Measurements from ENCODE around the gene TADA2B. TPM values are rescaled to one million over a fixed set of nuclear protein-coding genes. Genes with fewer than 3 reads are reported as not detected.

TADA2B gene
- total and polyA plus RNA-seq, 4 donors, result 10.7 to 22.9 (median 17.6) TPM

GRCh38 chr4:7073059-7073458 is 29.9 kb downstream of the TADA2B start:
- no peaks in the 10 kb centered on the region for H3K36me3 ChIP-seq (ENCODE audit: control insufficient read depth in 4 of 4, insufficient read depth in 4 of 4, low read length in 4 of 4)
- 88 to 91% methylated on average over 14 of the region's 14 CpGs for WGBS, 2 donors
- H3K4me1 ChIP-seq (ENCODE audit: control insufficient read depth in 5 of 5, insufficient read depth in 5 of 5, low read length in 5 of 5), result peaks cover 0 to 6% (median 3%) of the 10 kb centered on the region in 5 donors
- no peak overlapping the region for H3K9ac ChIP-seq (ENCODE audit: insufficient read depth in 1 of 2, low read length in 2 of 2)
- ATAC-seq (ENCODE audit: insufficient read depth, low FRiP score), result no peak
- H3K27ac ChIP-seq (ENCODE audit: low read depth in 1 of 2, low read length in 1 of 2), result no peak overlapping the region
- H3K27me3 ChIP-seq (ENCODE audit: control insufficient read depth in 3 of 3, insufficient read depth in 3 of 3, low read length in 2 of 3), result no peaks in the 10 kb centered on the region
- no peaks in the 10 kb centered on the region for H3K9me3 ChIP-seq (ENCODE audit: control insufficient read depth in 4 of 4, insufficient read depth in 3 of 4, low read length in 3 of 4)
- TF ChIP-seq CTCF (IDR thresholded peaks at IDR 0.05; ENCODE audit: control extremely low read depth, extremely low read depth), result no peak
- no peak overlapping the region for H3K4me3 ChIP-seq
- no peak for DNase-seq

- TF ChIP-seq CTCF (IDR thresholded peaks at IDR 0.05; ENCODE audit: control extremely low read depth, extremely low read depth), result no peak
- H3K9me3 ChIP-seq (ENCODE audit: control insufficient read depth in 4 of 4, insufficient read depth in 3 of 4, low read length in 3 of 4), result no peaks in the 10 kb centered on the region
- no peak overlapping the region for H3K27ac ChIP-seq (ENCODE audit: low read depth in 1 of 2, low read length in 1 of 2)
- ATAC-seq (ENCODE audit: insufficient read depth, low FRiP score) (no peak), DNase-seq (peak; percentile 47 to 64 (median 52))
- WGBS, 2 donors, result 75 to 76% methylated on average over 18 of the region's 18 CpGs
- peaks cover 0 to 5% (median 2%) of the 10 kb centered on the region in 5 donors for H3K4me1 ChIP-seq (ENCODE audit: control insufficient read depth in 5 of 5, insufficient read depth in 5 of 5, low read length in 5 of 5)
- no peaks in the 10 kb centered on the region for H3K27me3 ChIP-seq (ENCODE audit: control insufficient read depth in 3 of 3, insufficient read depth in 3 of 3, low read length in 2 of 3)
- no peaks in the 10 kb centered on the region for H3K36me3 ChIP-seq (ENCODE audit: control insufficient read depth in 4 of 4, insufficient read depth in 4 of 4, low read length in 4 of 4)
- H3K4me3 ChIP-seq, result no peak overlapping the region
- no peak overlapping the region for H3K9ac ChIP-seq (ENCODE audit: insufficient read depth in 1 of 2, low read length in 2 of 2)
Observed at GRCh38 chr4:7073526-7074390, 30.6 kb downstream of the TADA2B start.

- H3K9me3 ChIP-seq (ENCODE audit: control insufficient read depth in 4 of 4, insufficient read depth in 3 of 4, low read length in 3 of 4), result no peaks in the 10 kb centered on the region
- WGBS, 2 donors, result 73 to 74% methylated on average over 9 of the region's 9 CpGs
- TF ChIP-seq CTCF (IDR thresholded peaks at IDR 0.05; ENCODE audit: control extremely low read depth, extremely low read depth), result no peak
- H3K4me1 ChIP-seq (ENCODE audit: control insufficient read depth in 5 of 5, insufficient read depth in 5 of 5, low read length in 5 of 5), result no peaks in the 10 kb centered on the region
- no peak for DNase-seq
- no peaks in the 10 kb centered on the region for H3K36me3 ChIP-seq (ENCODE audit: control insufficient read depth in 4 of 4, insufficient read depth in 4 of 4, low read length in 4 of 4)
- no peak for ATAC-seq (ENCODE audit: insufficient read depth, low FRiP score)
- H3K4me3 ChIP-seq, result no peak overlapping the region
- H3K27ac ChIP-seq (ENCODE audit: low read depth in 1 of 2, low read length in 1 of 2), result no peak overlapping the region
- H3K27me3 ChIP-seq (ENCODE audit: control insufficient read depth in 3 of 3, insufficient read depth in 3 of 3, low read length in 2 of 3), result no peaks in the 10 kb centered on the region
- no peak overlapping the region for H3K9ac ChIP-seq (ENCODE audit: insufficient read depth in 1 of 2, low read length in 2 of 2)
Observed at GRCh38 chr4:7074426-7074825, 31.3 kb downstream of the TADA2B start.
